ENCODE data around the gene UBQLN4. TPM values are rescaled to one million over a fixed set of nuclear protein-coding genes. Genes with fewer than 3 reads are reported as not detected.

UBQLN4 gene
- total and polyA plus RNA-seq, 2 donors (not counting 3 experiments of a cell fraction or from before 2014, with no cell fraction given), result 50.5 to 50.8 TPM

DNA sequence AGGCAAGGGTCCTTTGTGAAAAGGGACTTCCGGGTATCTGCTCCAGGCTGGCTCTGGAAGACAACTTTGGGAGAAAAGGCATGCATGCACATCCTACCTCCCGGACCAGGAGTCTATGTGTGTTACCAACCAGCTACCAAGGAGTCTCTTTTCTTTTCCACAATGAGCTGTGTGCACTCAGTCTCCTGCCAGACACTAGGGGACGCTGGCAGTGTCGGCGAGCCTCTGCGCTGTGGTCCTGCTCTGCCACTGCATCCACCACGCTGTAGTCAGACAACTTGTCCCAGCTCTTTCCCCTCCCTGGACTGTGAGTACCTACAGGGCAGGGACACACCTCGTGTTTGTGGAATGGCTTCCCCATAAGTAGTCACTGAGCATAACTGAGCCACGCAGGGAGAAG is 27.7 kb downstream of the UBQLN4 start:
- no peaks in the 10 kb centered on the region for H3K79me2 ChIP-seq (ENCODE audit: control insufficient read depth, insufficient read depth, low read length)
- H4K20me1 ChIP-seq (replicated peaks; ENCODE audit: control insufficient read depth, extremely low read depth, insufficient read depth, low read length), result no peaks in the 10 kb centered on the region
- H3K4me3 ChIP-seq (replicated peaks in 1 of 3; ENCODE audit: insufficient read depth in 1 of 3, low read depth in 1 of 3, low read length in 3 of 3), result no peak overlapping the region
- POLR2A ChIA-PET, result interaction anchor here (0.7 kb wide), 1 partner anchor 187 kb away, joined by 4 read pairs; the partner anchor contains the start of gene PMF1
- no peaks in the 10 kb centered on the region for H3K36me3 ChIP-seq (ENCODE audit: control insufficient read depth in 2 of 2, extremely low read depth in 1 of 2, insufficient read depth in 2 of 2, low read length in 2 of 2)
- CTCF ChIA-PET, result interaction anchor here (0.6 to 2.6 kb wide), 26 partner anchors 10 to 360 kb away, joined by 3 to 92 read pairs (median 4); partner anchors contain the start of gene MEX3A
- H3K9ac ChIP-seq (replicated peaks; ENCODE audit: extremely low read depth, insufficient read depth, low read length), result no peak overlapping the region
- H3K27ac ChIP-seq (ENCODE audit: insufficient read depth, low read depth, low read length), result no peak overlapping the region
- H3K4me2 ChIP-seq (ENCODE audit: insufficient read depth, low read length), result no peak overlapping the region
- BruUV-seq (replicated peaks), result no TSS peak
- peak; percentile 64 for DNase-seq (ENCODE audit: low read depth, low spot score)
- TF ChIP-seq POLR2AphosphoS5 (IDR thresholded peaks at IDR 0.05; ENCODE audit: insufficient read depth, low read depth, low read length), result no peak
- TF ChIP-seq, protein P1, sequence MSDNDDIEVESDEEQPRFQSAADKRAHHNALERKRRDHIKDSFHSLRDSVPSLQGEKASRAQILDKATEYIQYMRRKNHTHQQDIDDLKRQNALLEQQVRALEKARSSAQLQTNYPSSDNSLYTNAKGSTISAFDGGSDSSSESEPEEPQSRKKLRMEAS (IDR thresholded peaks at IDR 0.05; ENCODE audit: insufficient read depth, insufficient read length), result no peak
- TF ChIP-seq, protein P2, sequence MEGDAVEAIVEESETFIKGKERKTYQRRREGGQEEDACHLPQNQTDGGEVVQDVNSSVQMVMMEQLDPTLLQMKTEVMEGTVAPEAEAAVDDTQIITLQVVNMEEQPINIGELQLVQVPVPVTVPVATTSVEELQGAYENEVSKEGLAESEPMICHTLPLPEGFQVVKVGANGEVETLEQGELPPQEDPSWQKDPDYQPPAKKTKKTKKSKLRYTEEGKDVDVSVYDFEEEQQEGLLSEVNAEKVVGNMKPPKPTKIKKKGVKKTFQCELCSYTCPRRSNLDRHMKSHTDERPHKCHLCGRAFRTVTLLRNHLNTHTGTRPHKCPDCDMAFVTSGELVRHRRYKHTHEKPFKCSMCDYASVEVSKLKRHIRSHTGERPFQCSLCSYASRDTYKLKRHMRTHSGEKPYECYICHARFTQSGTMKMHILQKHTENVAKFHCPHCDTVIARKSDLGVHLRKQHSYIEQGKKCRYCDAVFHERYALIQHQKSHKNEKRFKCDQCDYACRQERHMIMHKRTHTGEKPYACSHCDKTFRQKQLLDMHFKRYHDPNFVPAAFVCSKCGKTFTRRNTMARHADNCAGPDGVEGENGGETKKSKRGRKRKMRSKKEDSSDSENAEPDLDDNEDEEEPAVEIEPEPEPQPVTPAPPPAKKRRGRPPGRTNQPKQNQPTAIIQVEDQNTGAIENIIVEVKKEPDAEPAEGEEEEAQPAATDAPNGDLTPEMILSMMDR (IDR thresholded peaks at IDR 0.05; ENCODE audit: extremely low read depth in 1 of 2, insufficient read depth in 1 of 2, low read depth in 1 of 2, low read length in 2 of 2), result peak; percentile 70 to 90
- no peak for TF ChIP-seq GATA2 (IDR thresholded peaks at IDR 0.05; ENCODE audit: insufficient read depth, insufficient read length, low read depth, low read length)
- no peak for TF ChIP-seq EZH2 (IDR thresholded peaks at IDR 0.05; ENCODE audit: borderline replicate concordance, low read depth, low read length, severe bottlenecking)
- no peak for TF ChIP-seq JUN (IDR thresholded peaks at IDR 0.05; ENCODE audit: borderline replicate concordance, insufficient read depth, insufficient read length, low read depth)
- no peak for TF ChIP-seq POLR2A (IDR thresholded peaks at IDR 0.05; ENCODE audit: low read depth, low read length)
- peak overlapping the region; percentile 83 for H2AFZ ChIP-seq (ENCODE audit: low read depth, low read length)
- H3K27me3 ChIP-seq (ENCODE audit: control insufficient read depth in 2 of 2, insufficient read depth in 2 of 2, low read length in 2 of 2), result no peaks in the 10 kb centered on the region
- peaks cover 3% of the 10 kb centered on the region for H3K4me1 ChIP-seq (ENCODE audit: control insufficient read depth, extremely low read depth, insufficient read depth, low read length)
- dilution Hi-C loops (cut with MboI; ENCODE audit: extremely low pct_ligation_motif_present, low sequenced_read_pairs) (no loop called here), intact Hi-C loops (cut with micrococcal nuclease) (loop anchor here (1.0 kb wide), 2 partner anchors 28 to 40 kb away; partner anchors contain the start of gene LAMTOR2)
- FAIRE-seq, result peak; percentile 75
- H3K9me3 ChIP-seq (replicated peaks; ENCODE audit: control insufficient read depth, insufficient read depth, low read length), result no peaks in the 10 kb centered on the region
- H3K9me1 ChIP-seq (replicated peaks; ENCODE audit: control insufficient read depth, extremely low read depth, insufficient read depth, low read length), result no peaks in the 10 kb centered on the region

Data from endothelial cell of umbilical vein (primary cell).